CD4-positive, alpha-beta memory T cell (primary cell): ENCODE results near the gene ADCY9. TPM values are rescaled to one million over a fixed set of nuclear protein-coding genes. Genes with fewer than 3 reads are reported as not detected.
A peak's percentile ranks its signal among the peaks of the same experiment; 100 is the strongest.

Experiments
- CTCF ChIA-PET: fragments of 350-600 bp; sonication (Branson Sonifier 250); formaldehyde crosslinking; loops from one replicate; lab custom pipeline; 2021; ENCODE audit warnings: inconsistent platforms; ENCODE audit not compliant: partially characterized antibody; lab: Charles Lee
- POLR2A ChIA-PET: fragments of 350-600 bp; sonication (Branson Sonifier 250); formaldehyde crosslinking; loops from one replicate; lab custom pipeline; 2021; ENCODE audit not compliant: partially characterized antibody; lab: Charles Lee
- DNase-seq, 5 donors: peaks; one replicate each; pipeline versions ENCODE4 v3.0.0 to v3.0.0-alpha.2; 2020 to 2022; ENCODE audit warnings: mixed read lengths in 1 of 5
- H3K27ac ChIP-seq: one replicate; pipeline ENCODE4 v1.7.0; 2013; ENCODE audit warnings: low read depth, low read length
- H3K27me3 ChIP-seq: 2 replicates; pipeline ENCODE4 v1.7.0; 2013; ENCODE audit warnings: mild to moderate bottlenecking, low read length, moderate library complexity; ENCODE audit not compliant: insufficient read depth
- H3K36me3 ChIP-seq: 2 replicates; pipeline ENCODE4 v1.7.0; 2013; ENCODE audit warnings: mild to moderate bottlenecking, low read length, moderate library complexity; ENCODE audit not compliant: insufficient read depth
- H3K4me1 ChIP-seq: 2 replicates; pipeline ENCODE4 v1.7.0; 2013; ENCODE audit warnings: mild to moderate bottlenecking, low read length, moderate library complexity; ENCODE audit not compliant: insufficient read depth
- H3K4me3 ChIP-seq, 2 donors: one replicate each; pipeline ENCODE4 v1.7.0; 2013; ENCODE audit warnings: low read length in 2 of 2, mild to moderate bottlenecking in 1 of 2
- H3K9me3 ChIP-seq, 2 donors: one replicate each; pipeline ENCODE4 v1.7.0; 2013; ENCODE audit warnings: low read length in 2 of 2, control low read depth in 1 of 2; ENCODE audit not compliant: control insufficient read depth in 1 of 2
- H3K27ac Mint-ChIP-seq, 7 donors: one replicate each; pipeline ENCODE4 v1.8.0; 2020 to 2021; ENCODE audit warnings: mixed read lengths in 7 of 7, mild to moderate bottlenecking in 6 of 7, inconsistent platforms in 3 of 7, moderate library complexity in 3 of 7
- H3K27me3 Mint-ChIP-seq, 2 donors: one replicate each; pipeline ENCODE4 v1.8.0; 2020 to 2021; ENCODE audit warnings: mixed read lengths in 2 of 2
- H3K36me3 Mint-ChIP-seq, 2 donors: one replicate each; pipeline ENCODE4 v1.8.0; 2020 to 2021; ENCODE audit warnings: mixed read lengths in 2 of 2, inconsistent platforms in 1 of 2, mild to moderate bottlenecking in 1 of 2
- H3K4me1 Mint-ChIP-seq, 4 donors: one replicate each; pipeline ENCODE4 v1.8.0; 2020 to 2021; ENCODE audit warnings: mixed read lengths in 4 of 4, mild to moderate bottlenecking in 1 of 4
- H3K4me3 Mint-ChIP-seq, 8 donors: one replicate each; pipeline ENCODE4 v1.8.0; 2020 to 2021; ENCODE audit warnings: mixed read lengths in 8 of 8, mild to moderate bottlenecking in 7 of 8, moderate library complexity in 6 of 8, inconsistent platforms in 3 of 8
- H3K9me3 Mint-ChIP-seq, 8 donors: one replicate each; pipeline ENCODE4 v1.8.0; 2020 to 2021; ENCODE audit warnings: mixed read lengths in 8 of 8, mild to moderate bottlenecking in 5 of 8, inconsistent platforms in 3 of 8, moderate library complexity in 1 of 8
- intact Hi-C: fragments of 100-400 bp; cut with micrococcal nuclease; formaldehyde crosslinking; loops from one replicate; pipeline ENCODE4 v1.15.1; 2023
- polyA plus RNA-seq, 2 donors: library from polyadenylated mRNA; unstranded; fragments of 300-500 nt; fragmentation: Illumina TruSeq; gene quantifications; one replicate each; pipeline ENCODE4 v1.2.3, GENCODE V29; 2021
- total RNA-seq, 2 experiments: library from RNA; stranded (reverse); gene quantifications; one replicate each; pipeline ENCODE4 v1.2.3, GENCODE V29; 2021

The ADCY9 gene
- total and polyA plus RNA-seq, 4 experiments from 2014 or later: 0.26 to 8.1 (median 4.5) TPM

- Histone ChIP-seq H3K27ac (no peak overlapping the region), H3K36me3 (no peaks in the 10 kb centered on the region), H3K27me3 (no peaks in the 10 kb centered on the region), H3K4me3 (no peak overlapping the region), H3K4me1 (no peaks in the 10 kb centered on the region), H3K9me3 (no peaks in the 10 kb centered on the region)
- ChIA-PET CTCF (interaction anchor here (1.9 kb wide), 1 partner anchor 166 kb away, joined by 4 read pairs; no protein-coding TSS in a partner anchor), POLR2A (no interaction called here)
- intact Hi-C loops: no loop called here
- Mint-ChIP-seq H3K36me3 (peaks cover 0 to 5% of the 10 kb centered on the region in 2 donors), H3K27ac (peak overlapping the region in 6 of 7 donors; percentile 15 to 81 (median 71)), H3K4me3 (no peak overlapping the region), H3K4me1 (peaks cover 2 to 12% (median 7%) of the 10 kb centered on the region in 4 donors), H3K27me3 (no peaks in the 10 kb centered on the region), H3K9me3 (no peaks in the 10 kb centered on the region)
- no peak for DNase-seq
Observed at GRCh38 chr16:4087990-4088577, 28.2 kb downstream of the ADCY9 start.

GRCh38 chr16:4087099-4087885 lies 28.9 kb downstream of the ADCY9 start:
- Mint-ChIP-seq H3K4me1 (peaks cover 7 to 19% (median 14%) of the 10 kb centered on the region in 4 donors), H3K9me3 (no peaks in the 10 kb centered on the region), H3K36me3 (peaks cover 0 to 5% of the 10 kb centered on the region in 2 donors), H3K27ac (peak overlapping the region in 5 of 7 donors; percentile 15 to 78 (median 63)), H3K4me3 (no peak overlapping the region), H3K27me3 (no peaks in the 10 kb centered on the region)
- H3K36me3 ChIP-seq: no peaks in the 10 kb centered on the region
- intact Hi-C loops: no loop called here
- H3K4me3 ChIP-seq: no peak overlapping the region
- ChIA-PET POLR2A (no interaction called here), CTCF (interaction anchor here (0.8 to 1.9 kb wide), 2 partner anchors 11 to 167 kb away, joined by 3 to 4 read pairs; no protein-coding TSS in a partner anchor)
- DNase-seq: no peak
- H3K4me1 ChIP-seq: peaks cover 7% of the 10 kb centered on the region
- H3K9me3 ChIP-seq: no peaks in the 10 kb centered on the region
- H3K27ac ChIP-seq: no peak overlapping the region
- no peaks in the 10 kb centered on the region for H3K27me3 ChIP-seq

- intact Hi-C loops: no loop called here
- Mint-ChIP-seq H3K4me3 (no peak overlapping the region), H3K27ac (no peak overlapping the region), H3K36me3 (peaks cover 0 to 5% of the 10 kb centered on the region in 2 donors), H3K27me3 (no peaks in the 10 kb centered on the region), H3K9me3 (no peaks in the 10 kb centered on the region), H3K4me1 (peaks cover 12 to 30% (median 21%) of the 10 kb centered on the region in 4 donors)
- Histone ChIP-seq H3K9me3 (no peaks in the 10 kb centered on the region), H3K27ac (no peak overlapping the region), H3K36me3 (no peaks in the 10 kb centered on the region), H3K27me3 (no peaks in the 10 kb centered on the region), H3K4me1 (peaks cover 18% of the 10 kb centered on the region), H3K4me3 (no peak overlapping the region)
- ChIA-PET POLR2A (no interaction called here), CTCF (interaction anchor here (0.8 to 1.9 kb wide), 2 partner anchors 10 to 168 kb away, joined by 3 to 4 read pairs; no protein-coding TSS in a partner anchor)
- no peak for DNase-seq
Observed at GRCh38 chr16:4086153-4086552, 30.1 kb downstream of the ADCY9 start.

DNA sequence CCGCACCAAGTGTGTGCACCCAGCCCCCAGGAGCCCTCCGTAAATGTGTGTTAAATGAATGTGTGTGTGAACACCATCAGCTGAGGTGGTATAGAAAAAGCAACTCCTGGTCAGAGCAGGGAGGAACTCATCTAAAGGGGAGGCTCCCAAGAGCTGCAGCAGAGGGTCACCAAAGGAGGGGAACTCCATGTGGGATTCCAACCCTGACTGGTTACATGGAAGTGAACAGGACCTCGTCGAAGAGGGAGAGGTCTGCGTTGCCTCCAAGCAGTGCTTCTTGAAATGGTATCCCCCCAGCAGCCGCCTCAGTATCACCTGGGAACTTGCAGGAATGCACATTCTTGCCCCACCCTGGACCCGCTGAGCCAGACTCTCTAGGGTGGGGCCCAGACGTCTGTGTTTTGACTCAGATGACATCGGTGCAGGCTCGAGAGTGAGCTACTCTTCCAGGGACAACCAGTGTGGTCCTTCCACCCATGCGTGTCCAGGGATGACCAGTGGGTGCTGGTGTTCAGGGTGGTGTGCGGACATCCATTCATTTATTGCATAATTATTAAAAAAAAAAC lies 30.8 kb downstream of the ADCY9 start:
- H3K36me3 Mint-ChIP-seq: peaks cover 0 to 5% of the 10 kb centered on the region in 2 donors
- CTCF ChIA-PET: interaction anchor here (1.3 kb wide), 1 partner anchor 8 kb away, joined by 3 read pairs; no protein-coding TSS in a partner anchor
- POLR2A ChIA-PET: no interaction called here

DNA sequence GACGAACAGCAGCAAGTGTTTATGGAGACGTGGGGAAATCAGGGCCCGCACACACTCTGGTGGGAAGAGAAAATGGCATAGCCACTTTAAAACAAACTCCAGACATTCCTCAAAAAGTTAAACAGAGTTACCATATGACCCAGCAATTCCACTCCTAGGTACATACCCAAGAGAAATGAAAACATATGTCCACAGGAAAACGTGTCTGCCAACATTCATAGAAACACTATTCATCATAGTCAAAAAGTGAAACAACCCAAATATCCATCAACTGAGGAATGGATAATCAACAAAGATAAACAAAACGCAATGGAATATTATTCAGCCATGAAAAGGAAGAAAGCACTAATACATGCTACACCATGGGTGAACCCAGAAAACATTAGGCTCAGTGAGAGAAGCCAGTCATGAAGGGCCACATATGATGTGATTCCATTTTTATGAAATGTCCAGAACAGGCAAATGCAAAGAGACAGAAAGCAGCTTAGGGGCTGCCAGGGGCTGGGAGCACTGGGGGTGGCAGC lies 32.8 kb downstream of the ADCY9 start:
- intact Hi-C loops: no loop called here
- Histone ChIP-seq H3K36me3 (no peaks in the 10 kb centered on the region), H3K27ac (no peak overlapping the region), H3K9me3 (no peaks in the 10 kb centered on the region), H3K27me3 (no peaks in the 10 kb centered on the region), H3K4me1 (peaks cover 24% of the 10 kb centered on the region), H3K4me3 (no peak overlapping the region)
- no peaks in the 10 kb centered on the region for H3K9me3 Mint-ChIP-seq
- H3K4me3 Mint-ChIP-seq: no peak overlapping the region
- no peak overlapping the region for H3K27ac Mint-ChIP-seq
- CTCF ChIA-PET: no interaction called here
- peaks cover 0 to 8% of the 10 kb centered on the region in 2 donors for H3K36me3 Mint-ChIP-seq
- POLR2A ChIA-PET: interaction anchor here (0.6 kb wide), 1 partner anchor 121 kb away, joined by 3 read pairs; no protein-coding TSS in a partner anchor
- no peak for DNase-seq
- peaks cover 15 to 33% (median 25%) of the 10 kb centered on the region in 4 donors for H3K4me1 Mint-ChIP-seq
- no peaks in the 10 kb centered on the region for H3K27me3 Mint-ChIP-seq

More for the DNA sequence above, 30.8 kb downstream of the ADCY9 start:
- Mint-ChIP-seq H3K27ac (no peak overlapping the region), H3K4me3 (no peak overlapping the region), H3K4me1 (peaks cover 13 to 36% (median 26%) of the 10 kb centered on the region in 4 donors), H3K27me3 (no peaks in the 10 kb centered on the region), H3K9me3 (no peaks in the 10 kb centered on the region)
- intact Hi-C loops: no loop called here
- peaks cover 24% of the 10 kb centered on the region for H3K4me1 ChIP-seq
- no peak overlapping the region for H3K4me3 ChIP-seq
- no peaks in the 10 kb centered on the region for H3K36me3 ChIP-seq
- H3K27ac ChIP-seq: no peak overlapping the region
- H3K27me3 ChIP-seq: no peaks in the 10 kb centered on the region
- DNase-seq: no peak
- no peaks in the 10 kb centered on the region for H3K9me3 ChIP-seq

- POLR2A ChIA-PET: no interaction called here
- CTCF ChIA-PET: no interaction called here
- Mint-ChIP-seq H3K27me3 (no peaks in the 10 kb centered on the region), H3K4me1 (peaks cover 15 to 33% (median 22%) of the 10 kb centered on the region in 4 donors), H3K27ac (peak overlapping the region in 1 of 7 donors; percentile 42), H3K9me3 (no peaks in the 10 kb centered on the region), H3K36me3 (peaks cover 0 to 8% of the 10 kb centered on the region in 2 donors), H3K4me3 (peak overlapping the region in 1 of 8 donors; percentile 52)
- intact Hi-C loops: no loop called here
- Histone ChIP-seq H3K4me1 (peaks cover 24% of the 10 kb centered on the region), H3K27ac (no peak overlapping the region), H3K9me3 (no peaks in the 10 kb centered on the region), H3K27me3 (no peaks in the 10 kb centered on the region), H3K36me3 (no peaks in the 10 kb centered on the region), H3K4me3 (no peak overlapping the region)
- DNase-seq: no peak
Observed at GRCh38 chr16:4082474-4083044, 33.7 kb downstream of the ADCY9 start.
